HCT116 (cell line): ENCODE data around the gene DDX47. TPM values are rescaled to one million over a fixed set of nuclear protein-coding genes. Genes with fewer than 3 reads are reported as not detected.

ENCODE experiments used
- ATAC-seq: fragments of 200-7000 bp; cut with Tn5 transposase; 2 replicates; pipeline ENCODE4 v1.9.1; 2020; ENCODE audit warnings: mild to moderate bottlenecking, moderate library complexity
- BruUV-seq: library from RNA; stranded (reverse); fragments of 400-500 nt; replicated peaks from 2 replicates; lab custom pipeline; 2021; lab: Mats Ljungman, UMichigan
- CTCF ChIA-PET: fragments of 300-600 bp; sonication (Branson Sonifier 250); formaldehyde crosslinking; loops from one replicate; lab custom pipeline; 2021; ENCODE audit warnings: antibody characterized with exemption; lab: Charles Lee
- POLR2A ChIA-PET: fragments of 300-600, 350-600 bp; sonication (Branson Sonifier 250); formaldehyde crosslinking; loops from one replicate; lab custom pipeline; 2021; ENCODE audit warnings: antibody characterized with exemption; lab: Charles Lee
- RAD21 ChIA-PET, 2 experiments: fragments of 300-600 bp; sonication (Branson Sonifier 250); formaldehyde crosslinking; loops; one replicate each; lab custom pipeline; 2023; ENCODE audit warnings: low total read pairs in 2 of 2; ENCODE audit not compliant: uncharacterized antibody in 2 of 2, unreplicated experiment in 2 of 2, low non-redundant PET in 1 of 2; lab: Charles Lee
- DNase-seq: peaks from one replicate; pipeline ENCODE4 v3.0.0-alpha.2; 2010; ENCODE audit warnings: low read depth, low spot score
- H2AFZ ChIP-seq: fragments of 200-600 bp; shearing (Covaris generic), sonication (generic); 2 replicates; pipeline ENCODE4 v1.6.1; 2017; ENCODE audit warnings: low read depth, mixed run types, mixed read lengths, antibody characterized with exemption, low read length; ENCODE audit not compliant: poor library complexity, severe bottlenecking
- H3K27ac ChIP-seq: 2 replicates; pipeline ENCODE4 v1.5.1; 2012; ENCODE audit warnings: low read depth, low read length
- H3K27me3 ChIP-seq: fragments of 200-600 bp; sonication (generic); 2 replicates; pipeline ENCODE4 v1.6.1; 2016; ENCODE audit warnings: mixed run types, low read length, mixed read lengths; ENCODE audit not compliant: insufficient read depth
- H3K36me3 ChIP-seq, 2 experiments: fragments of 200-500 bp in 1 of 2; fragments of 200-600 bp in 1 of 2; sonication (Bioruptor generic) in 1 of 2; sonication (generic) in 1 of 2; 2 replicates each; pipeline versions ENCODE4 v1.5.1 to v1.6.1; 2014 to 2016; ENCODE audit warnings: low read length in 2 of 2, inconsistent platforms in 1 of 2, mixed read lengths in 1 of 2, mixed run types in 1 of 2; ENCODE audit not compliant: insufficient read depth in 2 of 2, control insufficient read depth in 1 of 2
- H3K4me1 ChIP-seq, 2 experiments: fragments of 200-600 bp in 1 of 2; sonication (generic) in 1 of 2; 2 replicates each; pipeline versions ENCODE4 v1.5.1 to v1.6.1; 2012 to 2017; ENCODE audit warnings: low read length in 2 of 2, inconsistent platforms in 1 of 2, mild to moderate bottlenecking in 1 of 2, mixed read lengths in 1 of 2, mixed run types in 1 of 2, moderate library complexity in 1 of 2; ENCODE audit not compliant: insufficient read depth in 2 of 2, control insufficient read depth in 1 of 2
- H3K4me2 ChIP-seq: fragments of 200-600 bp; sonication (generic); 2 replicates; pipeline ENCODE4 v1.6.1; 2017; ENCODE audit warnings: mixed run types, low read length, mixed read lengths
- H3K4me3 ChIP-seq, 2 experiments: fragments of 200-600 bp in 1 of 2; sonication (generic) in 1 of 2; replicated peaks in 1 of 2; 2 replicates each; pipeline ENCODE4 v1.5.1; 2011 to 2016; ENCODE audit warnings: low read length in 2 of 2, control low read depth in 1 of 2, low read depth in 1 of 2, mild to moderate bottlenecking in 1 of 2, mixed read lengths in 1 of 2, mixed run types in 1 of 2
- H3K79me2 ChIP-seq: fragments of 200-600 bp; sonication (generic); 2 replicates; pipeline ENCODE4 v1.6.1; 2017; ENCODE audit warnings: mild to moderate bottlenecking, mixed run types, low read length, moderate library complexity, mixed read lengths; ENCODE audit not compliant: insufficient read depth
- H3K9ac ChIP-seq: fragments of 200-600 bp; sonication (generic); 2 replicates; pipeline ENCODE4 v1.6.1; 2016; ENCODE audit warnings: low read length, mixed read lengths
- H3K9me2 ChIP-seq: fragments of 200-600 bp; sonication (generic), shearing (Covaris generic); 2 replicates; pipeline ENCODE4 v1.6.1; 2017; ENCODE audit warnings: mixed run types, mild to moderate bottlenecking, moderate library complexity; ENCODE audit not compliant: insufficient read depth
- H3K9me3 ChIP-seq, 2 experiments: fragments of 200-500 bp in 1 of 2; fragments of 200-600 bp in 1 of 2; sonication (Bioruptor generic) in 1 of 2; sonication (generic) in 1 of 2; 2 replicates each; pipeline ENCODE4 v1.6.1; 2014 to 2017; ENCODE audit warnings: low read length in 2 of 2, mixed read lengths in 2 of 2, inconsistent platforms in 1 of 2, low read depth in 1 of 2, mild to moderate bottlenecking in 1 of 2, mixed run types in 1 of 2, moderate library complexity in 1 of 2; ENCODE audit not compliant: control insufficient read depth in 1 of 2, insufficient read depth in 1 of 2
- H4K20me1 ChIP-seq: fragments of 200-600 bp; sonication (generic), shearing (Covaris generic); 2 replicates; pipeline ENCODE4 v1.6.1; 2017; ENCODE audit warnings: mixed run types, mild to moderate bottlenecking, moderate library complexity; ENCODE audit not compliant: insufficient read depth
- ATF3 ChIP-seq: IDR thresholded peaks from 2 replicates; pipeline ENCODE4 v1.6.1; 2012
- CBX3 ChIP-seq: IDR thresholded peaks from 2 replicates; pipeline ENCODE4 v1.6.1; 2012; ENCODE audit warnings: low read depth
- CEBPB ChIP-seq: IDR thresholded peaks from 2 replicates; pipeline ENCODE4 v1.6.1; 2012; ENCODE audit warnings: low read depth
- CTCF ChIP-seq, 3 experiments: fragments of 200-600 bp in 1 of 3; sonication (generic) in 1 of 3; IDR thresholded peaks in 2 of 3; conservative IDR thresholded peaks in 1 of 3; 2 replicates each; pipeline ENCODE4 v1.5.1; 2012 to 2017; ENCODE audit warnings: low read depth in 2 of 3, low read length in 2 of 3, antibody characterized with exemption in 1 of 3, borderline replicate concordance in 1 of 3, control low read depth in 1 of 3, mild to moderate bottlenecking in 1 of 3, mixed read lengths in 1 of 3, mixed run types in 1 of 3, moderate library complexity in 1 of 3; ENCODE audit not compliant: insufficient read depth in 1 of 3
- EGR1 ChIP-seq: IDR thresholded peaks from 2 replicates; pipeline ENCODE4 v1.6.1; 2012; ENCODE audit warnings: low read depth
- JUND ChIP-seq: IDR thresholded peaks from 2 replicates; pipeline ENCODE4 v1.6.1; 2012
- POLR2A ChIP-seq: IDR thresholded peaks from 2 replicates; pipeline ENCODE4 v1.7.0; 2011; ENCODE audit warnings: borderline replicate concordance; ENCODE audit not compliant: insufficient read depth, insufficient read length; ENCODE audit errors: extremely low read depth
- POLR2AphosphoS5 ChIP-seq: IDR thresholded peaks from 2 replicates; pipeline ENCODE4 v1.6.1; 2011; ENCODE audit warnings: mild to moderate bottlenecking, low read depth, low read length, moderate library complexity
- RAD21 ChIP-seq: IDR thresholded peaks from 2 replicates; pipeline ENCODE4 v1.6.1; 2012; ENCODE audit warnings: low read depth, mild to moderate bottlenecking
- REST ChIP-seq: IDR thresholded peaks from 2 replicates; pipeline ENCODE4 v1.6.1; 2012; ENCODE audit warnings: low read depth
- SIN3A ChIP-seq: IDR thresholded peaks from 2 replicates; pipeline ENCODE4 v1.6.1; 2012; ENCODE audit warnings: low read depth
- SRF ChIP-seq: IDR thresholded peaks from 2 replicates; pipeline ENCODE4 v1.6.1; 2012; ENCODE audit warnings: low read depth
- TCF7L2 ChIP-seq: IDR thresholded peaks from 2 replicates; pipeline ENCODE4 v1.7.0; 2011; ENCODE audit warnings: borderline replicate concordance, inconsistent platforms; ENCODE audit not compliant: insufficient read depth, insufficient read length; ENCODE audit errors: extremely low read depth
- YY1 ChIP-seq: IDR thresholded peaks from 2 replicates; pipeline ENCODE4 v1.6.1; 2011; ENCODE audit warnings: low read length, low read depth, moderate library complexity, mild to moderate bottlenecking; ENCODE audit not compliant: insufficient replicate concordance; ENCODE audit errors: extremely low read depth
- ZBTB33 ChIP-seq: IDR thresholded peaks from 2 replicates; pipeline ENCODE4 v1.6.1; 2011; ENCODE audit warnings: mild to moderate bottlenecking, low read length, moderate library complexity; ENCODE audit not compliant: insufficient replicate concordance; ENCODE audit errors: extremely low read depth
- ZFX ChIP-seq: fragments of 450-650 bp; IDR thresholded peaks from 2 replicates; pipeline ENCODE4 v1.6.1; 2017
- intact Hi-C: fragments of 100-400 bp; cut with micrococcal nuclease; formaldehyde crosslinking; loops from 2 replicates; pipeline ENCODE4 v1.10.0; 2022
- total RNA-seq: library from RNA; stranded (reverse); gene quantifications from one replicate; pipeline ENCODE4 v1.2.1, GENCODE V29; 2021; ENCODE audit not compliant: unreplicated experiment

DDX47 gene
- total RNA-seq, 1 experiment from 2014 or later, result 103 TPM

- TF ChIP-seq POLR2AphosphoS5 (0 out of 2 replicates have a peak, but pooled peaks have one; percentile 19), SRF (no peak), CBX3 (0 out of 2 replicates have a peak, but pooled peaks have one; percentile 42)
These were observed 24.1 kb downstream of the DDX47 start (continued) for GRCh38 chr12:12837025-12837812.

GRCh38 chr12:12837813-12838153 lies 24.6 kb downstream of the DDX47 start:
- Histone ChIP-seq H3K79me2 (peaks cover 12% of the 10 kb centered on the region), H3K27ac (peak overlapping the region; percentile 85), H3K9me2 (no peaks in the 10 kb centered on the region), H3K36me3 (peaks cover 0 to 19% of the 10 kb centered on the region in 2 experiments; a peak in 2 of 4 replicates), H3K27me3 (no peaks in the 10 kb centered on the region), H3K4me2 (peak overlapping the region; percentile 77), H3K4me3 (no peak overlapping the region), H3K9ac (peak overlapping the region; percentile 66), H3K4me1 (peaks cover 83 to 100% of the 10 kb centered on the region in 2 experiments), H4K20me1 (no peaks in the 10 kb centered on the region), H3K9me3 (no peaks in the 10 kb centered on the region), H2AFZ (no peak overlapping the region)
- ChIA-PET RAD21 (interaction anchor here (0.6 to 3.1 kb wide), 5 partner anchors 25 to 113 kb away, joined by 3 to 12 read pairs (median 6); partner anchors contain the start of gene GPRC5A (in 2 of the 2)), CTCF (interaction anchor here (0.8 to 2.7 kb wide), 14 partner anchors 18 to 261 kb away, joined by 3 to 29 read pairs (median 4); partner anchors contain the start of gene GPRC5A), POLR2A (interaction anchor here (1.0 to 5.3 kb wide), 8 partner anchors 11 to 62 kb away, joined by 3 to 66 read pairs (median 6); partner anchors contain the start of gene GPRC5A)
- intact Hi-C loops, result loop anchor here (2.0 kb wide), 1 partner anchor 145 kb away; no protein-coding TSS in a partner anchor
- no TSS peak for BruUV-seq
- no peak for DNase-seq
- no peak for ATAC-seq
- TF ChIP-seq ZFX, result no peak
- no peak for TF ChIP-seq POLR2A
- no peak for TF ChIP-seq REST
- no peak for TF ChIP-seq ZBTB33
- no peak for TF ChIP-seq TCF7L2
- TF ChIP-seq ATF3, result no peak
- TF ChIP-seq JUND, result no peak
- no peak for TF ChIP-seq YY1
- TF ChIP-seq SIN3A, result no peak
- TF ChIP-seq RAD21, result no peak
- no peak for TF ChIP-seq EGR1
- TF ChIP-seq CEBPB, result no peak
- no peak for TF ChIP-seq CTCF (IDR thresholded peaks at IDR 0.05 in 2 of 3, conservative IDR thresholded peaks at IDR 0.05 in 1 of 3; ENCODE audit: borderline replicate concordance in 1 of 3, insufficient read depth in 1 of 3, low read depth in 2 of 3, low read length in 2 of 3)
